Measurements from ENCODE around the gene LBX1. TPM values are rescaled to one million over a fixed set of nuclear protein-coding genes. Genes with fewer than 3 reads are reported as not detected.
"Not testable (repeated sequence)": the region's sequence is repeated elsewhere in the genome, so short reads cannot be mapped to it uniquely, and the experiment has no call there.

The LBX1 gene
- total RNA-seq, 2 donors from 2014 or later, result not detected

GRCh38 chr10:101208543-101208942 lies 20.7 kb downstream of the LBX1 start:
- Histone ChIP-seq H3K4me3 (no peak overlapping the region), H3K9ac (ENCODE audit: low read depth in 2 of 2, low read length in 2 of 2) (no peak overlapping the region), H3K4me1 (no peaks in the 10 kb centered on the region), H3K9me3 (no peaks in the 10 kb centered on the region), H3K27ac (no peak overlapping the region), H3K36me3 (no peaks in the 10 kb centered on the region), H3K27me3 (peaks cover 21% of the 10 kb centered on the region)
- intact Hi-C loops (cut with DNase I), result no loop called here
- TF ChIP-seq CTCF (IDR thresholded peaks at IDR 0.05), result no peak
- no peak for DNase-seq

- H3K36me3 ChIP-seq, result no peaks in the 10 kb centered on the region
- no peak for TF ChIP-seq CTCF (IDR thresholded peaks at IDR 0.05)
- intact Hi-C loops (cut with DNase I), result no loop called here
- H3K27me3 ChIP-seq, result peaks cover 12% of the 10 kb centered on the region
- no peak overlapping the region for H3K9ac ChIP-seq (ENCODE audit: low read depth in 2 of 2, low read length in 2 of 2)
- H3K9me3 ChIP-seq, result no peaks in the 10 kb centered on the region
- no peaks in the 10 kb centered on the region for H3K4me1 ChIP-seq
- no peak for DNase-seq
- H3K27ac ChIP-seq, result no peak overlapping the region
- no peak overlapping the region for H3K4me3 ChIP-seq
Measured at GRCh38 chr10:101207026-101207425, 22.2 kb downstream of the LBX1 start.

GRCh38 chr10:101202667-101203066 lies 26.6 kb downstream of the LBX1 start:
- intact Hi-C loops (cut with DNase I); H3K36me3 ChIP-seq; H3K27me3 ChIP-seq; H3K4me1 ChIP-seq; H3K9ac ChIP-seq (ENCODE audit: low read depth in 2 of 2, low read length in 2 of 2); H3K27ac ChIP-seq; DNase-seq; H3K4me3 ChIP-seq; H3K9me3 ChIP-seq: not testable (repeated sequence)

GRCh38 chr10:101198326-101198977 lies 30.8 kb downstream of the LBX1 start:
- H3K4me1 ChIP-seq; H3K27ac ChIP-seq; H3K9ac ChIP-seq (ENCODE audit: low read depth in 2 of 2, low read length in 2 of 2); H3K4me3 ChIP-seq; H3K9me3 ChIP-seq; intact Hi-C loops (cut with DNase I); H3K27me3 ChIP-seq; H3K36me3 ChIP-seq; DNase-seq: not testable (repeated sequence)

GRCh38 chr10:101195921-101196320 lies 33.3 kb downstream of the LBX1 start:
- TF ChIP-seq CTCF (IDR thresholded peaks at IDR 0.05), result no peak
- no peaks in the 10 kb centered on the region for H3K9me3 ChIP-seq
- no peaks in the 10 kb centered on the region for H3K36me3 ChIP-seq
- no peak overlapping the region for H3K27ac ChIP-seq
- no peak for DNase-seq
- H3K9ac ChIP-seq (ENCODE audit: low read depth in 2 of 2, low read length in 2 of 2), result no peak overlapping the region
- no peaks in the 10 kb centered on the region for H3K4me1 ChIP-seq
- intact Hi-C loops (cut with DNase I), result no loop called here
- H3K27me3 ChIP-seq, result no peaks in the 10 kb centered on the region
- no peak overlapping the region for H3K4me3 ChIP-seq

DNA sequence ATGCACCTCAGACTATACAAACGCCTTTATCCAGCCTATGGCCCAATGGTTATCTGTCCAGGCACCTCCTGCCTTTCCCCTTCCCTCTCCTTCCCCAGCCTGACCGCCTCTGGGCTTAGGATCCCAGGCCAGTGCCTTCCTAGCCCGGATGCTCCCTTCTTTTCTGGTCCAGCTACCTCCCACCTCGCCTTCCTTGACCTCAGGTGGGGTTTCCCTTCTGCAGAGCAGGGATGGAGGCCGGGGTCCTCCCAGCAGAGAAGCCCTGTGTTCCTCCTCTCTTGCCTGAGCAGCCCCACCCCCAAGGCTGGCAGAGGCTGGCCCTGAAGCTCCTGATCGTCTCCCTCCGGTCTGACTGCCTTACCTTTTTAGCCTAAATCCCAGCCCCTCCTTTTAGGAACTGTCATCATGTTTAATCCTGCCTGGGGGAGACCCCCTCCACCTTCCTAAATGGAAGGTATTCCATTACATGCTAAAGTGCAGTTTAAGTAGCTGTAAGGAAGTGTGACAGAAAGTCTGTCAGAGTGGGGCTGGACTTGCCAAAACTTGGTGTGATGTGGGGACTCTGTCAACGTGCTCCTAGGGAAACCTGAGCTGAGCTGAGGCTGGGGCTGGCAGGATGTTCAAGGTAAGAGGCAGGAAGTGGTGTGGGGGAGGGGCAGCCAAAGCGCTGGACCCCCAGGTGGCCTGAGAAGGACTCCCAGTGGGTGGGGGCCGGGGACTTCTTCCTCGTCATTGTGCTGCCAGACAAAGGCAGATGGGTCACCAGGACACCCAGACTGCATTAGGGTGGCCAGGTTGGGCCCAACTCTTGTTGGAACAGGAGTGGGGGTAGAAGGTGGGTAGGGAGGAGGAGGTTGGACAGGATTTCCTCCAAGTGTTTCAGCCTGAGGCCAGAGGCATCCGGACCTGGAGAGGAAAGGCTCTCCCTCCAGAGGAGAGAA lies 39.5 kb downstream of the LBX1 start:
- H3K4me3 ChIP-seq, result no peak overlapping the region
- H3K36me3 ChIP-seq, result no peaks in the 10 kb centered on the region
- no peak for DNase-seq
- no peak overlapping the region for H3K9ac ChIP-seq (ENCODE audit: low read depth in 2 of 2, low read length in 2 of 2)
- intact Hi-C loops (cut with DNase I), result no loop called here
- H3K27ac ChIP-seq, result no peak overlapping the region
- no peaks in the 10 kb centered on the region for H3K27me3 ChIP-seq
- no peaks in the 10 kb centered on the region for H3K9me3 ChIP-seq
- H3K4me1 ChIP-seq, result no peaks in the 10 kb centered on the region
- no peak for TF ChIP-seq CTCF (IDR thresholded peaks at IDR 0.05)

All from colonic mucosa (tissue), 4 donors.